ENCODE data around the gene OR52H1.

The OR52H1 gene

DNA sequence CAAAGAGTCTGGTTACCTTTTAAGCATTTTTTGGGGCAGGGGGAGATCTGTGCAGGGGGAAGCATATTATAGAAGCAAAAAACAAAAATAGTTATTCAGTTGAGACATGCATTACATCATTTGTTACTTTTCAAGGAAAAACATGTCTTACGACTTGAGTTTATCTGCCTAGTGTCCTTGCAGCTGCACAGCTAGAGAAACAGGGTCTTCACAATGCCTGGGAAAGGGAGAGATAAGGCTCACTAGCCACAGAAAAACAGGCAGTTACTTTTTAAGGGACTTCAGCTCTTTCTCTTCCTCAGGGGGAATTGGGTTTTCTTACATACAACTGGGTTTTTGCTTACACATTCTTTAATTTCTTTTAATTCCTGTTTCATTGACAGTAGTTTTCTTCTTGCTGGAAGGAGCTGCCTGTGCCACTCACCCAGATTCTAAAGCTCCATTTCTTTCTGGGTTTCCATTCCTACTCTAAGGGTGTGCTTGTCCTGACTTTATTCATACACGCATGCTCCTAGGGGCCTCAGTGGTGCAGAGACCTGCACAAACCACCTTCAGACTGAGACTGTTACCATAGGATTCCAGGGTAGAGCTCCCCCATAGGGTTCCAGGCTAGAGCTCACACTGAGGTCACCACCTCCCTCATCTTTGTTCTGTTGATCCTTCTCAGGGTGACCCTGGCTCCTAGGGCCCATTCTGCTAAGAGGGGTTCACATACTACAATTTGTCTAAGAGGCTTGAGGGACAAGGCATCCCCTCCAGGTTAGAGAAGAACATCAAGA is 17.1 kb downstream of the OR52H1 start:
- peak; percentile 58 for DNase-seq

DNA sequence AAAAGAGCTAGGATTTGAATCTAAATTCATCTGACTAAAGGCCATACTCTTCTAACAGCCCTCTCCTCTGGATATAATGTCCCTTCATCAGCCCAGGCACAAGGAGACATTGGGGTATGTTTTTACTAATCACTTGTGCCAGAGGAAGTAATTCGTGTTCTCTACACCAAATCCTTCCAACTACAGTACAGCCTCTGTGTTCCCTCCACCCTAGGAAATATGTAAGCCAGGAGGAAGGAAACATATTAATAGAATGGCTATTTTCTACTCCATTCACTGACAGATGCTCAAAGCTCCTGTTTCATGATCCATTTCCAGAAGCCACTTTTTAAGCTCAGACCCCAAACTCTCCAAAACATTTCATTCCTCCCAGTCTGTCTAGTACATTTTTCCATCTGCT is 19.8 kb downstream of the OR52H1 start:
- DNase-seq = no peak

DNA sequence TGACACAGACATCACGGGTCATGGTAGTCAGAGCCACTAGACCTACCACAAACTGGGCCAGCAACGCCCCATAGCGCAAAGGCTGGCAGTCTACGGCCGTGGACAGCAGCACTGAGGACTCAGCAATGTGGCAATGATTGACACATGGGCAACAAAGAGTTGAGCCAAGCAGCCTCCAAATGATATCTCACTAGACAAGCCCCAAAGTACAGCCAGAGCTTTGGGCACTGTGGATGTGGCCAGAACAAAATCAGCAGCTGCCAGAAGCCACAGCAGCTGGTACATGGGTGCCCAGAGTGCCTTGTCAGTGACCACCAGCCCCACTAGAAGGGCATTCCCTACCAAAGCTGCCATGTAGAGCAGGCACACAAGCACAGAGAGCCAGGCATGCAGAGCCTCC is 20.6 kb downstream of the OR52H1 start:
- DNase-seq = peak; percentile 53

DNA sequence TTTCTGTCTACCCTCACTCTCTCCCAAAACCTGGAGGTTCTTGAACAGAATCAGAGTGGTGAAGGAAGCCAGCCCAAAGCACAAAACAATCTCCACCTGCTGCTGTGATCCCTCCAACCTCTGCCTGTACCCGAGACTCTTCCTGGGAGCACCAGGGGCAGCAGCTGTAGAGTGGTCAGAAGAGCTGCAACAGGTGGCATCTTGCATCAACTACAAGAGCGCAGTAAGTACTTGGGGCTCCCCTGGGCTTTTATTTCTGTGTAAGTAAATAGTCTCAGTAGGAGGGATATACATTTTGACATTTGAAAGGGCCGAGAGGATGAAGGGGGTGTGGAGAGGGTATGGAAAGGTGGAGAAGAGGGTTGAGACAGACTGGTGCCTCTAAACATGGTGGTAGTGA is 23.6 kb downstream of the OR52H1 start:
- DNase-seq = no peak

DNA sequence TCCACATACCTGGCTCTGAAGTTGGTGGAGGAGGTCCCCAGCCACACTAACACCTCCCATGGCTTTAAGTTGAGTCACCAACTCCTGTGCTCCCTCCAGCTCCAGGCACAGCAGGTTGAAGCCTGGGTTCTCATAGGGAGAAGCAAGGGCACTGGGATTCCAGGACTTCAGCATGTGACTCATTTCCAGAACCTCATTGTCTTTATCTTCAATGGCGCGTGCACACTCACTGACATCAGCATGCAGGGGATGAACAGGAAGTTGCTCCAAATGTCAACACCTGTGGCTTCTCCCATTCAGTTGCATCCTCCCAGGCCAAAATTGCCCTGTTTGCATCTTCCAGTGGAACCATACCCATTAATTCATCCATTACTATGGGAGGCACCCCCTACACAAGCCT is 26.0 kb downstream of the OR52H1 start:
- DNase-seq = no peak

DNA sequence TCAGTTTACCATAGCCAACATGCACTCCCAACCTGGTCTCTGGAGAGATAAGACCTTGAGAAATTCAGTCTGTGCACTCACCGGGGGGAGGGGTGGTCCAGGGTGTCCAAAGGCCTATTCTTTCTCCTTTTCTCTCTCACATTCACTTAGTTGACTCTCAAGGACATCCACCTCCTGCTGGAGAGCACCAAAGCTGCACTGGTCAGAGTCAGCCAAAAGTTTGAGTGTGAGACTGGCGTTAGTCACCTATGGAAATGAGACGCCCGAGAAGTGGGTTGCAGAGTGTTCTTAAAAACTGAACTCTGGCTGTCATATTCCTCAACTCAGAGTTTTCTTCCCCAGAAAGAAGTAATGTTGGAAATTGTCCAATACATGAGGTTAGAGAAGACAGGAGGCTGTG is 26.8 kb downstream of the OR52H1 start:
- no peak for DNase-seq

DNA sequence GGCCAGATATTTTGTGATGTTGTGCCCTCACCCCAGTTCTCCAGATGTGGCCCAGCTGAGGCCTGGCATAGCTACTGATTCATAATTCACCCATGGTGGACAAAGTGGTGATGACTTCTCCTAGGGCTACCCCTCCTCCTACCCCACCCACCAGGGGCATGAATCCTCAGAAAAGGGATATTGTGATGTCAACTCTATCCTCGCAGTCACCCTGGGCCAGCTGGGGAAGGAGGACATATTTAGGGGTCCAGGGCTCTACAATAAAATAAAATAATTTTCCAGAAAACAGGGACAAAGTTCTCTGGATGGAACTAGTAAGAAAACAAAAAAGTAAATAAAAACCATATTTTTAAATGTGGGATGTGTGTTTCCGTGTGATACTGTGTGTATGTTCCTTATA is 31.7 kb downstream of the OR52H1 start, which contains the start of gene UBQLNL:
Gene UBQLNL, minus strand, starts transcription at position 101 of the 400 bp plus-strand sequence. CDS start 258 bp downstream, outside the sequence.
- DNase-seq = no peak

DNA sequence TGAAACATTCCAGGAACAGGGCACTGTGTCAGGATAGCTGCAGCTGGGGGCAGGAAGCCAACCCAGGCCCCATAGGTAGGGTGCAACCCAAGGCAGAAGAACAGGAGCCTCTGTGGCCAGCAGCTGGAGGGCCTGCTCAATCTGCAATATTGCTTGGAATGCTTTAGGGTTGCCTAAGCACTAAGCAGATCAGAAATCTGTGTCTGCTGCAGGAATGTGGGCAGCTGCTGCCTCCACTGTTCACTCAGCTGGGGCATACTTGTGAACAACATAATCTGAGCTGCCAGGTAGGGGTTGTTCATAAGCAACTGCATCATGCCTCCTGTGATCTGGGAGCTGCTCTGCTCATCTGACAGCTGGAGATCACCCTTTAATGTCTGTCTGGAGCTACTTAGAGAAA is 33.5 kb downstream of the OR52H1 start:
- no peak for DNase-seq

DNA sequence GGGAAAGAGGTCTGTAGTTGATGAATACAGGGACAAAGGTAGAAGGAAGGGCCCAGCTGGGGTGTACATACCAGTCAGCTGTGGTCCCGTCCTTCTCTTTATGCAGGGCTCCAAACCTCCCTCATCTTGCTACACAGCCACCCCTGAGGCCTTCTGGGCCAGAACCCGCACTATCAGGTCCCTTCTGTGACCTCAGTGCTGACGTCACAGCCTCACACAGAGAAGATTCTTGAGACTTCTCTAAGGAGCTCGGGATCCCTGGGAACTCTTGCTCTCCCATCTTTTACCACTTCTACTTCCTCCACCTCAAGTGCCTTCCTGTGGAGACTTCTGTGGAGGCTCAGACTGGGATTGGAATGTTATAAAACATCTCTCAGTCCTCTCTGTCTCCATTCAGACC is 38.5 kb downstream of the OR52H1 start, which contains the start of gene UBQLN3:
Gene UBQLN3, minus strand, starts transcription at position 155 of the 400 bp plus-strand sequence. CDS start 399 bp downstream, outside the sequence.
- DNase-seq = no peak

DNA sequence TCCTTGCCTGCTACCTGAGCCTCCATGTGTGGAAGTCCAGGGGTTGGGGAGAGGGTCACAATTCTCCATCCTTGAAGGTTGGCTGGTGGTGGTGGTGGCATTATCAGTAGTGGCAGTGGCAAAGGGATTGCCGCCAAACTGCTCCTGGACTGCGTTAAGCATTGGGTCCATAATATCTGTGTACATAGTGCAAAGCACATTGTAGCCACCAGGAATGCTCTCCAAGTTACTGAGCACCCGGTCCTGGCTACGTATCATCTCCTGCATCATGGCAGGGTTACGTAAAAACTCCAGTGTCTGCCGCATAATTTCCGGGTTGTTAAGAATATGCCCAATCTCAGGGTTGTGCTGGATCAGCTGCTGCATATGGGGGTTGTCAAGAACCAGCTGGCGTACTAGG is 39.7 kb downstream of the OR52H1 start:
- no peak for DNase-seq

DNA sequence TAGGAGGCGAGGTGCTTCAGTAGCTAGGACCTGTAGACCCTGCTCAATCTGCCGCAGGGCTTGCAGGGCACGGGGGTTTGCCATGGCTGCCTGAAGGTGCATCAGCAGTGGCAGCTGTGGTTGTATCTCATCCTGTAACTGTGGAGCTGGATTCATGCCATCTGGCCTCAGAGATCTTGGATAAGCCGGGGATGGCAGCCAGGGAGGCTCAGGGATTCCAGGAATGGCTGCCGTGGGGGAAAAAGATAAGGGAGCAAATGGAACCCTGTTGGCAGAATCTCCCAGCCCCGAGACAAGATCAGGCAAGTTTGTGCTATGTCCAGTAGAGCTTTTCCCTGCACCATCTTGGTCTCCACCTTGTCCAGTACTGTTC is 40.4 kb downstream of the OR52H1 start:
- DNase-seq = no peak

DNA sequence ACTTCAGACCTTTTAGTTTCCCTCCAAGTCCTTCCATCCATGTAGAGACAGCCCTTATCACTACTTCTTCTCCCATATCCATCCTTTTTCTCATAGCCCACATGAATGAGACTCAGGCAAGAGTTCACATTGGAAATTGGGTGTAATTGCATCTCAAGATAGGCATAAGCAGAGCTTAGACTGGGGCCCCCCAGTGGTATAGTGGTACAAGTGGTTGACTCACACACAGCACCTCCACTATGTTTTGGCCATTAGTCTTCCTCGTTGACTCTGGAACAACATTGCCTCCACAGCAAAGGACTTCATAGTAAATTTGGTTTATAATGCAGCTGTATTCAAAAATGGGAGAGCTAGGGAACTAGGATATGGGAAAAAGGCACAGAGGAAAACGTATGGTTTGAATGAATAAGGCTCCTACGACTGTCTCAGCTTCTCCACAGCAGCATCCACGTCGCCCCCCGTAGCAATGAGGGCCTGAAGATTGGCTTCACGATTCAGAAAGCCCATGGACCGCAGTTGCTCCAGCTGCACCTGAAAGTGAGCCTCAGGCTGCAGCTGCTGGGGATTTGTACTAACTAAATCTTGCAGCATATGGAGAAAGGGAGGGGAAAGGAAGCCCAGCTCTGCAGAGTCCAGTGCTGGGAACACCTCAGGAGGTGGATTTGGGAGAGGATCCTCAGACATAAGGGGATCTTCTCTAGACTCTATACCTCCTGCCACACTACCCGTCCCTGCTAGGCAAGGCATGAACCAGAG is 41.0 kb downstream of the OR52H1 start:
- no peak for DNase-seq

DNA sequence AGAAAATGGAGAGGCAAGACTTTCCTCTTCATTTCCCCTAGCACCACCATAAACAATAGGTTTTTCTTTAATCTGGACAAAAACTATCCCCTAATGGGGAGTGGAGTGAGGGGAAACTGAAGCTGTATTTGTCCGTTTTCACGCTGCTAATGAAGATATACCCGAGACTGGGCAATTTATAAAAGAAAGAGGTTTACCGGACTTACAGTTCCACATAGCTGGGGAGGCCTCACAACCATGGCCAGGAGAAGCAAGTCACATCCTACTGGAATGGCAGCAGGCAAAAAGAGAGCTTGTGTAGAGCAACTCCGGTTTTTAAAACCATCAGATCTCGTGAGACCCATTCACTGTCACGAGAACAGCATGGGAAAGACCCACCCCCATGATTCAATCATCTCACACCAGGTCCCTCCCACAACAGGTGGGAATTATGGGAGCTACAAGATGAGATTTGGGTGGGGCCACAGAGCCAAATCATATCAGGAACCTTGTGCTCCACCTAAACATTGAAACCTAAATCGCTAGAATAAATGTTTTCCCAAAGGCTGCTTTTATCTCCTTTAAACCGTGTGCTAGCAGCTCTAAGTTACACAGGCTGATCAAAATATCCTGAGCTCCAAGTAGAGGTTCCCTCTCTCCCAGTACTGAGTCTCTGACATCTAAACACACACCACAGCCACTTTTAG is 42.8 kb downstream of the OR52H1 start:
- DNase-seq = no peak

DNA sequence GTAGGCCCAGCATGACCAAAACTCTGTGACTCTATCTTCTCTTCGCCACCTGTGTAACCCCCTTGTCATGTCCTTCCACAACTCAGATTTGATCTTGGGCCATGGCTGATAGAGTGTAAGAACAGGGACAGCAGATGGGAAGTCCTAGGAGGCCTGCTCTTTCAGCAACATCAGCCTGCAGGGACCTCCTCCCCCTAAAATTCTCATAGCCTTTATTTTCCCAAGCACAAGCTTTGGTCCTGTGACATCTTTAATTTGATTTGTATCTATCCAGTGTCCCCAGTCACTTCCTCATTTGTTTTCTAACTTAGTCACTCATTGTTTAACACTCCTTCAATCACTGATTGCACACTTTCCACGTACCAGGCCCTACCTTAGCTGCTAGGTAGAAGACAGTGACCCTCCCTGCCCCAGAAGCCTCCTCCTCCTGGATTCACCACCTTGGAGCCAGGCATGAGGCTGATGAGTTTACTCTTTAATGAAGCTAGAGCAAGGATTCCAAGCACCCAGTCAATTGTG is 43.9 kb downstream of the OR52H1 start:
- no peak for DNase-seq

DNA sequence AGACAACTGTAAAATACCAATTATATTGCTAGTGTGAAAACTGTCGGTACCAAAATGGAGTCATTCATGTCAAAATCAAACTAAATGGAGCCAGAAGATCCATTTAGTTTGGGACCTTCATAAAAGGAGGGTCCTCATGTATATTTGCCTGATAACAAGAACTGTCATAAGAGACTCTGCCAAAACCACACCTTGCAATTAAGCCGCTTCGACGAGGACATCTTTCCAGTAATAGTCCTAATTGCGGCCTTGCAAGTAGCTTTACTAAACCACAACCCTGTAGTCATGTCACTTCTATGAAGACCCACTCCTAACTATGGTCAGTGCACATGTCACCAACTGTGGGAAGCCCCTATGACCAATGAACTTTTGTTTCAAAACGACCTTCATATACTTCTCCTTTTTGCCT is 47.9 kb downstream of the OR52H1 start:
- no peak for DNase-seq

DNA sequence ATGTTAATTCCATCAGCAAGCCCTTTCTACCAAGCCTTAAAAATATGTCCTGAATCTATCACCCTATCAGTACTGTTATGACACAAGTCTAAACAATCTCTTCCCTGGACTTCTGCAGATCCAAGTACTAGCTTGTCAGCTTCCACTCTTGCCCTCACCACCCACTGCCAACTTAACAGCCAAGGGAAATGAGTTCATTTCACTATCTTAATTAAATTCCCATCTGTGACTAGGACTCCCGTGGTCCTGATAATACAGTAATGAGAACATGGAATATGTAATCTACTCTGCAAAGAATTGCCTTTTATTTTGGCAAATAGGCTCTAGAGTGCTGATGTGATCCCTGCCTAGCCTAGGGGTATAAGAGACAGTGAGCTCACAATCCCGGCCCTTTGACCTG is 48.7 kb downstream of the OR52H1 start:
- DNase-seq = no peak

Data from hematopoietic multipotent progenitor cell treated with erythropoietin and hydrocortisone succinate and interleukin-3 and kit ligand, for 6 days (in vitro differentiated cells).